Measurements from ENCODE around the gene IFNE. TPM values are rescaled to one million over a fixed set of nuclear protein-coding genes. Genes with fewer than 3 reads are reported as not detected.

The IFNE gene
- total RNA-seq, 1 experiment from 2014 or later: not detected

- no peaks in the 10 kb centered on the region for H3K4me1 Mint-ChIP-seq
Observed at GRCh38 chr9:21520501-21521228, 38.6 kb upstream of the IFNE start.

More at GRCh38 chr9:21520501-21521228, 38.6 kb upstream of the IFNE start:
- Mint-ChIP-seq H3K36me3 (ENCODE audit: insufficient read depth in 1 of 3, low read depth in 3 of 3) (peaks cover 0 to 4% (median 2%) of the 10 kb centered on the region in 3 experiments; a peak in 2 of 7 replicates), H3K27me3 (ENCODE audit: low read depth) (no peaks in the 10 kb centered on the region), H3K9me3 (peaks cover 6 to 10% of the 10 kb centered on the region in 2 experiments), H3K27ac (no peak overlapping the region), H3K4me3 (no peak overlapping the region)
- Histone ChIP-seq H2BK20ac (ENCODE audit: low read depth, low read length, poor library complexity, severe bottlenecking) (no peak overlapping the region), H4K91ac (ENCODE audit: insufficient read length, low read depth, low read length) (no peak overlapping the region), H2BK12ac (ENCODE audit: insufficient read length, low read depth, low read length) (no peak overlapping the region), H3K23me2 (ENCODE audit: insufficient read length, low read depth, low read length, poor library complexity, severe bottlenecking) (no peaks in the 10 kb centered on the region), H3K9ac (ENCODE audit: extremely low read depth, insufficient read length, low read length) (no peak overlapping the region), H3K27ac (ENCODE audit: insufficient read length, low read depth, low read length) (no peak overlapping the region), H3K56ac (ENCODE audit: insufficient read length, low read depth, low read length) (no peak overlapping the region), H3K27me3 (ENCODE audit: insufficient read depth, low read length) (no peaks in the 10 kb centered on the region), H4K20me1 (ENCODE audit: control insufficient read depth, insufficient read depth, insufficient read length) (no peaks in the 10 kb centered on the region), H3K4me1 (ENCODE audit: insufficient read depth, low read length) (no peaks in the 10 kb centered on the region), H3K79me1 (ENCODE audit: insufficient read depth, low read depth, low read length, poor library complexity, severe bottlenecking) (no peaks in the 10 kb centered on the region), H3K79me2 (ENCODE audit: insufficient read depth, low read length) (no peaks in the 10 kb centered on the region), H3K4me2 (ENCODE audit: insufficient read depth, insufficient read length, low read length) (no peak overlapping the region), H3K18ac (ENCODE audit: insufficient read length, low read depth, low read length) (no peak overlapping the region), H2BK120ac (ENCODE audit: low read depth, low read length, poor library complexity, severe bottlenecking) (no peak overlapping the region), H3K23ac (ENCODE audit: insufficient read length, low read depth, low read length) (no peak overlapping the region), H3T11ph (ENCODE audit: low read length) (no peak overlapping the region), H4K8ac (replicated peaks; ENCODE audit: insufficient read length, low read depth, low read length) (no peak overlapping the region), H3K9me3 (ENCODE audit: control insufficient read depth, low read depth, low read length) (no peaks in the 10 kb centered on the region), H3K14ac (ENCODE audit: insufficient read depth, low read length) (no peak overlapping the region), H2AFZ (ENCODE audit: low read length) (no peak overlapping the region), H2AK5ac (ENCODE audit: insufficient read length, low read length) (no peak overlapping the region), H4K5ac (ENCODE audit: insufficient read length, low read depth, low read length) (no peak overlapping the region), H2BK5ac (ENCODE audit: insufficient read length, low read length) (no peak overlapping the region), H3K4ac (ENCODE audit: low read depth, low read length) (no peak overlapping the region), H2BK15ac (ENCODE audit: low read depth, low read length) (no peak overlapping the region)
- no peak for DNase-seq
- WGBS (ENCODE audit: extremely low coverage, insufficient read length, low lambda C conversion rate): no CpG with 5 or more reads among the region's 5 CpGs
- no peak for TF ChIP-seq CTCF (conservative IDR thresholded peaks at IDR 0.05)
